DMS153 treated with DMSO at 0.1 percent for 48 hours (cell line): ENCODE data around the gene NGDN.
A peak's percentile ranks its signal among the peaks of the same experiment; 100 is the strongest.
"Not testable (repeated sequence)": the region's sequence is repeated elsewhere in the genome, so short reads cannot be mapped to it uniquely, and the experiment has no call there.

Experiments
- DNase-seq: peaks from one replicate; lab custom pipeline; 2025; ENCODE audit not compliant: unreplicated experiment; lab: John Stamatoyannopoulos, UW

NGDN gene, protein sequence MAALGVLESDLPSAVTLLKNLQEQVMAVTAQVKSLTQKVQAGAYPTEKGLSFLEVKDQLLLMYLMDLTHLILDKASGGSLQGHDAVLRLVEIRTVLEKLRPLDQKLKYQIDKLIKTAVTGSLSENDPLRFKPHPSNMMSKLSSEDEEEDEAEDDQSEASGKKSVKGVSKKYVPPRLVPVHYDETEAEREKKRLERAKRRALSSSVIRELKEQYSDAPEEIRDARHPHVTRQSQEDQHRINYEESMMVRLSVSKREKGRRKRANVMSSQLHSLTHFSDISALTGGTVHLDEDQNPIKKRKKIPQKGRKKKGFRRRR

DNA sequence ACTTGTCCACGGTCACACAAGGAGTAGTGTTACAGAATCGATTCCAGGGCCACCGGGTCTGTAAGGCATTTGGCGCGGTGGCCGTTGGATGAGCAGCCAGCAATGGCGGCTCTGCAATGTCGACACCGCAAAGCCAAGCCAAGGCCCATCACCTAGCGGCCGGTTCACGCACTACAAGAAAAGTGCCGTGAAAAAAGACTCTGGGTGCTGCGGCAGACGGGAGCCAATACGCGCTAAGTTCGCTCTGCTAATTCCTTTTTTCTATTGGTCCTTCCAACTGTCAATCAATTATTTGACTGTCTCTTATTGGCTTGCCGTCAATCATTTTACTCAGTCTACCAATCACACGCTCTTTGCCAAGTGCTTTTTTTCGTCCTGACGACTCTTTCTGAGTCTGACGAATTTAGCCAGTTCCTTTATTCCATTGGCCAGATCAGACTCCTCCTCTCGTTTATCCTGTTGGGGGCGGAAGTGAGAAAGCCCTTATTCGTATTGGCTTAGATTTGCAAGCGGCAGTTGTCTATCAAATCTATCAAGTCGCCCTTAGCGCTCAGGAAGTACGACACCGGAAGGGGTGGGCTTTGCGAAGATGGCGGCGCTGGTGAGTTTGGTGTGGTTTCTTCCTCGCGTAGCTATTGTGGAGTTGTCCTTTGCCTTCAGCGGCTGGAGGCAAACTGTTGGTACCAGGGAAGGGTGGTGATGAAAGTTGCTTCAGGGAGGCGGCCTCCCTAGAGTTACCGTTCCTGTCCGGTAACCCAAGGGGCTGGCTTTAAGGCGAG is at the start of gene NGDN:
NGDN (plus strand) TSS at position 577 of the 779 bp plus-strand sequence; CDS start at position 590, 13 bp downstream.
- peak; percentile 100 for DNase-seq

DNA sequence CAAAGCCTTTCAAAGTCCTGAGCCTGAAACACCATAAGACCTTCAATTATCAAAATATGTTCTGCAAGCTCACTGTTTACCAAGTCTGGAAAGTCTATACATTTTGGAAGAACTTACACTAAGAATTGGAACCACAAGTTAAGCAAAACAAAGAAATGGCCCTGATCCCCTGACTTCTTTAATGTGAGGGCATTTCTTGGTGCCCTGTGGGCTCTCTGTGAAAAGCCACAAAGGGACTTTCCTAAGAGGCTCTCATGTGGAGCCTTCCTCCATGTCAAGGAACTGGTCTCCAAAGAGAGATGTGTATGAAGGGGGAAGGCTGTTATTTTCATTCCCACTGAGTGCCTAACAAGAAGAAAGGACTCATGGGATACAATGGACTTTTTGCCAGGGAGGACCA is 47.9 kb upstream of the NGDN start:
- DNase-seq, result no peak

DNA sequence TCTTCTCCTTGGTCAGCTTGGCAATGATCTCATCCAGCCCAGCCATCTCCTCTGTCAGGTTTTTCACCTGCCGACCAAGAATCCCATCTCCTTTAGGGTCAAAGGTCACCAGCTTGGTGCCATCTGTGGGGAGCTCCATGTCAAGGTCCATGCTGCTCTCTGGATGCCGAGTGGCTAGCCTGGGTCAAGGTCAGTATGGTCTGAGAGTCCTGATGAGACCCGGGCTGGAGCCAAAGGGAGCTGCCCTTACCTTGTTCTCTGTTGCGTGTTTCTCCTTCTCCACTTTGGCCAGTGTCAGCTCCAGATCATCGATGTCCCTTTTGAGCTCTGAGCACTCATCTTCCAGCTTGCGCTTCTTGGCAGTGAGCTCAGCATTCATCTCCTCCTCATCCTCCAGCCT is 45.8 kb upstream of the NGDN start:
- DNase-seq, result no peak

- no peak for DNase-seq
Measured at GRCh38 chr14:23425169-23425568, 44.3 kb upstream of the NGDN start.

- not testable (repeated sequence) for DNase-seq
Measured at GRCh38 chr14:23425798-23426197, 43.7 kb upstream of the NGDN start.

- DNase-seq, result no peak
Measured at GRCh38 chr14:23428686-23429495, 40.6 kb upstream of the NGDN start.

DNA sequence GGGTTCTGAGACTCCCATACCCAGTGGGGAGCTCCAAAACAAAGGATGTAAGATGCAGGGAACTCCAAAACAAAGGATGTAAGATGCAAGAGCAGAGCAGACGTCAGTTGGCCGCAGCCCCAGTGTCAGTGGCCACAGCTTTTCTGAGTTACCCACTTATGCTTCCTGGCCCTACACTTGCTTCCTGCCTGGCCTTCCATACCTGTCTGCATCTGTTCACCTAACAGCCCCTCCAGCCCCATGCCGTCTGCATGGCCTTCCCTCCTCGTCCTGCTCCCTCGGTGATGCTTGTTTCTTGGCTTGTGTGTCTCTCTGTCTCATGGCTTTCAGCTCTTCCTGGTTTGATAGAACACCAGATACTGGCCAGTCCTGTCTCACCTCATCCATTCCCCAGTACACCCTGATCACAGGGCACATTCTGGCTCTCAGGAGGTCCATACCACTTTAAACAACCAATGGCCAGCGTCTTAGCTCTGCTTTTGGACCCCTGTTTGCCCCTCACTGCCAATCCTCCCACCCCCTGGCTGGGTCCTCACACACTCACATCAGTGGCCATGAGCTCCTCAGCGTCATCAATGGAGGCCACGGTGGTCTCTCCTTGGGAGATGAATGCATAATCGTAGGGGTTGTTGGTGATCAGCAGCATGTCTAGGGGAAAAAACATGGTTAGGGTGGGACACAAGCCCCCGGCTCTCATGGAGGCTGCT is 39.3 kb upstream of the NGDN start:
- DNase-seq, result no peak

- no peak for DNase-seq
Measured at GRCh38 chr14:23430723-23431085, 38.8 kb upstream of the NGDN start.

GRCh38 chr14:23431486-23431885 is 38.0 kb upstream of the NGDN start:
- no peak for DNase-seq

- no peak for DNase-seq
Measured at GRCh38 chr14:23432102-23432925, 37.2 kb upstream of the NGDN start.

DNA sequence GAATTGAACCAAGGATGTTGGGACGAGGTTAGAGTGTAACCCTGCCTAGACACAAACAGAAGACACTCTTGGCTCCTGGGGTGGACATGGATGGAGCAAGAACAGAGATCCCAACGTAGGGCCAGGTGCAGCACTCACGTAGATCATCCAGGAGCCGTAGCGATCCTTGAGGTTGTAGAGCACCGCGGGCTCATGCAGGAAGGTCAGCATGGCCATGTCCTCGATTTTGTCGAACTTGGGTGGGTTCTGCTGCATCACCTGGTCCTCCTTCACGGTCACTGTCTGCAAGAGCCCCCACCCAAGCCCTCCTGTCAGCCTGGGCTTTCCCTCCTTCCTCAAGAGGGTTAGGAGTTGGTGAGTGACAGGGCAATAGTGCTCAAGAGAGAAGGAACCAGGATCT is 36.6 kb upstream of the NGDN start:
- DNase-seq, result no peak

DNA sequence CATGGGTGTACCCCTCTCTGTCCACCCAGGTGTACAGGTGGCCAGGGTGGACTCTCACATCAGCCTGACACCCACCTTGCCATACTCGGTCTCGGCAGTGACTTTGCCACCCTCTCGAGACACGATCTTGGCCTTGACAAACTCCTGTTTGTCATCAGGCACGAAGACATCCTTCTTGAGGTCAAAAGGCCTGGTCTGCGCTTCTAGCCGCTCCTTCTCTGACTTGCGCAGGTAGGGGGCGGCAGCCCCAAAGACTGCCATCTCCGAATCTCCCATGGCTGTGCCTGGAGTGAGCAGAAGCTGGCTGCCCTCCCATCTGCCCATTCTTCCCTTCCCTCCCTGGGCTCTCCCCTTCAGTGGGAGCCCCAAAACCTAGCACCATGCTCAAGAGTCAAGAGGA is 36.0 kb upstream of the NGDN start:
- DNase-seq, result no peak

GRCh38 chr14:23434488-23435222 is 34.8 kb upstream of the NGDN start:
- DNase-seq, result no peak

DNA sequence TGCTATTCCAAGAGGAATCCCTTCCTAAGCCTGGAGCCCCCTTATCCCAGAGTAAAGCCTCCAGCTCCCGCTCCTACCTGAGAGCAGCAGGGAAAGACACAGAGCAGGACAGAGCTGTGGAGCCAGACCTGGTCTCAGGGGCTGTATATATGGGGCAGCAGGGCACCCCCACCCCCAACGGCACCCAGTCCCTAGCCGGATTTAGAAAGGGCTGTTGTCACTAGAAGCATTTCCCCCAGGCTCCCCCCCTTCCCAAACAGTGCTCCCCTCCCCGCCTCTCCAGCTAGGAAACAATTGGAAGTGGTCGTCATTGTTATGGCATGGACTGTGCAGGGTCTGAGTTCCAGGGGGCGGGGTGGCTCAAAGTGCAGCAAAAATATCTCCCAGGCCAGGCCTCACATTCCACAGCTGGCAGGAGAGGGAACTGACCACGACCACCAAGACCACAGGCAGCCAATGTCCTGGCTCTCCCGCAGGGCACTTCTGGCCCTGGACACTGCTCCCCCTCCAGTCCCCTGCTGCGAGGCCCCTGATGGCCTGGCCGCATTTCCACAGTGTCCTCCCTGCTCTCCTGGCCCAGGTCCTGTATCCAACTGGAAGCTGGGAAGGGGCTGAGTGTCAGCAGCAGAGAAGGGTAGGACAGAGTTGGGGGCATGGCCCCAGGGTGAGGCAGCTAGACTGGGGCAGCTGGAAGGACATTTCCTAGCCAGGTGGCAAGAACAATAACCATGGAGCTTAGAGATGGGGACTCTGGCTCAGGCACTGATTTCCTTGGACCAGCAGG is 33.8 kb upstream of the NGDN start, which contains the start of gene MYH7:
MYH7 (minus strand) TSS at position 118 of the 784 bp plus-strand sequence. CDS start 1,928 bp downstream, outside the sequence.
- DNase-seq, result no peak

- no peak for DNase-seq
Measured at GRCh38 chr14:23436327-23437132, 33.0 kb upstream of the NGDN start.

DNA sequence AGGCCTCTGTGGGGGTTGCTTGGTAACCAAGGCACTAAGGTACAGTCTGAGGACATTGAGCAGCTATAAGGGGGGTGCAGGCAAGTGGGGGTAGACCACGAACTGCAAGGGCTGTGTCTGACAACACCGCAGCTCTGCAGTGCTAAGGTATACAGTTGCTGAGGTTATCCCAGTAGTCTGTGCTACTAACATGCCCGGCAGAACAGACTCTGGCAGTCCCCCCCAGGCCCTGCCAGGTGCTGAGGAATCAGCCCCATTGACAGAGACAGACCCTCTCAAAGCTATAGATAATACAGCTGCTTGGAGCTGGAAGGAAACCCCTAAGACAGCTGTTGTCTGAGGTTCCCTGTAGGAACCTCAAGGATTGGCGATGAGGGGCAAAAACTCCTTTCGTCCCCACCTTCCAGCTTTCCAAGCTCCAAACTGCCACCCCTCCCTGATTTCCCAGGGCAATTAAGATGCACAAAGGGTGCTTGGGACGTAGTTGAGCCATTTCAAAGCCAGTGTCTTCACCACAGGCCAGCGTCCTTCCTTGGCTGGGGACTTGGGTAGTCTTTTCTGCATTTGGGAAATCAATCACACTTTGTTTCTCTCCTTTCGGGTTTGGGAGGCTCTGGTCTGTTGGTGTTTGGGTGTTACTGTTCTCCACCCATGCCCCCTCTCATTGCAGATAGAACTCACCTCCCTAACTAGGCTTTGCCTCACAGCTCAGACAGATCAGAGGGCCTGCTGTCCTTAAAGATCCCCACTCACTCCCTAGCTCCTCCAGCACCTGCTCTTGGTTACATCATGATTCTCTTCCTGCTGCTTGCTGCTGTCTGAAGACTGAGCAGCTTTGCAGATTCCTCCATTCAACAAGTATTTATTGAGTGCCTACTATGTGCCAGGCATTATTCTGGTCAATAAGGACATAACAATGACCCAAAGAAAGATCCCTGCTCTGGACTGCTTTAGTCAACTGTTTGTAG is 32.1 kb upstream of the NGDN start:
- DNase-seq, result no peak
